Pons (tissue), 1 donor: ENCODE measurements around the gene HMGN1.

Experiments
- DNase-seq: peaks from one replicate; pipeline ENCODE4 v3.0.0-alpha.2; 2016; ENCODE audit warnings: low spot score

Gene HMGN1

GRCh38 chr21:39330001-39330400, 18.9 kb downstream of the HMGN1 start:
- DNase-seq = no peak

- no peak for DNase-seq
Measured at GRCh38 chr21:39327727-39328126, 21.2 kb downstream of the HMGN1 start.

- no peak for DNase-seq
Measured at GRCh38 chr21:39326607-39327307, 22.1 kb downstream of the HMGN1 start.

GRCh38 chr21:39325458-39325857, 23.4 kb downstream of the HMGN1 start:
- DNase-seq = no peak

GRCh38 chr21:39321424-39321823, 27.5 kb downstream of the HMGN1 start:
- DNase-seq = no peak

- DNase-seq = no peak
Measured at GRCh38 chr21:39319814-39320332, 29.0 kb downstream of the HMGN1 start.

- DNase-seq = no peak
Measured at GRCh38 chr21:39319251-39319756, 29.6 kb downstream of the HMGN1 start.

GRCh38 chr21:39318091-39318959, 30.6 kb downstream of the HMGN1 start:
- no peak for DNase-seq

- DNase-seq = peak; percentile 84
Measured at GRCh38 chr21:39317134-39318090, 31.5 kb downstream of the HMGN1 start.

- no peak for DNase-seq
Measured at GRCh38 chr21:39316729-39317128, 32.2 kb downstream of the HMGN1 start.

GRCh38 chr21:39315603-39316445, 33.1 kb downstream of the HMGN1 start:
- DNase-seq = no peak

- peak; percentile 56 for DNase-seq
Measured at GRCh38 chr21:39314143-39315027, 34.5 kb downstream of the HMGN1 start.

- peak; percentile 58 for DNase-seq
Measured at GRCh38 chr21:39313571-39314142, 35.2 kb downstream of the HMGN1 start, which contains the start of gene BRWD1. BRWD1 (minus strand) TSS chr21:39313632; CDS start chr21:39313491, 141 bp downstream.

- DNase-seq = no peak
Measured at GRCh38 chr21:39313042-39313570, 35.8 kb downstream of the HMGN1 start.

- DNase-seq = peak; percentile 91
Measured at GRCh38 chr21:39312112-39313041, 36.5 kb downstream of the HMGN1 start.

GRCh38 chr21:39311164-39311563, 37.7 kb downstream of the HMGN1 start:
- no peak for DNase-seq

GRCh38 chr21:39307466-39307865, 41.4 kb downstream of the HMGN1 start:
- DNase-seq = no peak

GRCh38 chr21:39300587-39300986, 48.3 kb downstream of the HMGN1 start:
- no peak for DNase-seq
